GM12878 (cell line): ENCODE data around the gene SLIT1.

Source experiments
- ASH2L ChIP-seq: fragments of 300-600, 200-600 bp; sonication (generic); IDR thresholded peaks from 2 replicates; pipeline ENCODE4 v1.6.1; 2017; ENCODE audit warnings: low read depth, mild to moderate bottlenecking, borderline replicate concordance
- MEF2A ChIP-seq: IDR thresholded peaks from 2 replicates; pipeline ENCODE4 v1.6.1; 2011; ENCODE audit warnings: low read depth, mild to moderate bottlenecking, low read length, moderate library complexity; ENCODE audit not compliant: insufficient read depth
- POLR2A ChIP-seq: IDR thresholded peaks from 2 replicates; pipeline ENCODE4 v1.6.1; 2011; ENCODE audit warnings: low read depth, mild to moderate bottlenecking, low read length
- RFX5 ChIP-seq: IDR thresholded peaks from 2 replicates; pipeline ENCODE4 v1.6.1; 2011; ENCODE audit warnings: low read depth, low read length, improper control_type of control experiment
- TBL1XR1 ChIP-seq: IDR thresholded peaks from 2 replicates; pipeline ENCODE4 v1.6.1; 2012; ENCODE audit warnings: low read depth, low read length, improper control_type of control experiment
- YY1 ChIP-seq: IDR thresholded peaks from 2 replicates; pipeline ENCODE4 v1.6.1; 2011; ENCODE audit warnings: low read depth, mild to moderate bottlenecking, low read length
- TF ChIP-seq, protein P1 (sequence below), 3 experiments: IDR thresholded peaks in 2 of 3; conservative IDR thresholded peaks in 1 of 3; 2 replicates each; pipeline ENCODE4 v1.5.1; 2011; ENCODE audit warnings: low read depth in 3 of 3, low read length in 3 of 3, mild to moderate bottlenecking in 3 of 3, control low read depth in 2 of 3, moderate library complexity in 2 of 3, inconsistent platforms in 1 of 3, mixed read lengths in 1 of 3; ENCODE audit not compliant: control insufficient read depth in 2 of 3, insufficient read depth in 1 of 3; ENCODE audit errors: extremely low read depth in 1 of 3

DNA sequence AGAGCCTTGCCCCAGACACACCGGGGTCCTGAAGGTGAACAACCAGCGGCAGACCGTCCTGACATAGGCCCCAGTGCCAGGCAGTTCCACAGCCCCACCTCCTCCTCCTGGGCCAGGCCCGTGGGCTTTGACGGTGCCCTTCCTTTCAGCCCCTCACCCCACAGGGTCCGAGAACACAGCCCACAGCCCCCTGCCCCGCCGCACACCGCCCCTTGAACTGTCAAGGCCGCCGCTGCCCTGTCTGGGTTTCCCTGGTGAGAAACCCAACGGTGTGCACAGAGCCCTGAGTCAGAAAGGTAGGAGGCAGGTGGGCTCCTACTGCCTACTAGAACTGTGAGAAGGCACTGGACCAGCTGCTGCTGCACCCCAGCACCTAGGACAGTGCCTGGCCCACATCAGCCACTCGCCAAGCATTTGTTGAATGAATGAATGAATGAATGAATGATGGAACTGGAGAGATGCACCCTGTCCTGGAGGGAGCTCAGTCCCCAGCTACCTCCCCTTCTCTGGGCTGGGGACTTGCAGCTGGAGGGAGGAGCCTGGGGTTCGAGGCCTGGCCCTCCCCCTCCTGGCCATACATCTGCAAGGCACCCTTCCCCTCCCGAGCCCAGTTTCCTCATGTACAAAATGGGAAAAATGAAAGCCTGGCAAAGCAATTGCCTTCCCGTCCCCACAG, 117.9 kb downstream of the SLIT1 start:
- TF ChIP-seq, protein P1, sequence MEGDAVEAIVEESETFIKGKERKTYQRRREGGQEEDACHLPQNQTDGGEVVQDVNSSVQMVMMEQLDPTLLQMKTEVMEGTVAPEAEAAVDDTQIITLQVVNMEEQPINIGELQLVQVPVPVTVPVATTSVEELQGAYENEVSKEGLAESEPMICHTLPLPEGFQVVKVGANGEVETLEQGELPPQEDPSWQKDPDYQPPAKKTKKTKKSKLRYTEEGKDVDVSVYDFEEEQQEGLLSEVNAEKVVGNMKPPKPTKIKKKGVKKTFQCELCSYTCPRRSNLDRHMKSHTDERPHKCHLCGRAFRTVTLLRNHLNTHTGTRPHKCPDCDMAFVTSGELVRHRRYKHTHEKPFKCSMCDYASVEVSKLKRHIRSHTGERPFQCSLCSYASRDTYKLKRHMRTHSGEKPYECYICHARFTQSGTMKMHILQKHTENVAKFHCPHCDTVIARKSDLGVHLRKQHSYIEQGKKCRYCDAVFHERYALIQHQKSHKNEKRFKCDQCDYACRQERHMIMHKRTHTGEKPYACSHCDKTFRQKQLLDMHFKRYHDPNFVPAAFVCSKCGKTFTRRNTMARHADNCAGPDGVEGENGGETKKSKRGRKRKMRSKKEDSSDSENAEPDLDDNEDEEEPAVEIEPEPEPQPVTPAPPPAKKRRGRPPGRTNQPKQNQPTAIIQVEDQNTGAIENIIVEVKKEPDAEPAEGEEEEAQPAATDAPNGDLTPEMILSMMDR (IDR thresholded peaks at IDR 0.05 in 2 of 3, conservative IDR thresholded peaks at IDR 0.05 in 1 of 3; ENCODE audit: control insufficient read depth in 2 of 3, extremely low read depth in 1 of 3, insufficient read depth in 1 of 3, low read depth in 3 of 3, low read length in 3 of 3): peak in 1 of 3 experiments; percentile 6; a peak in 1 of 6 replicates
- TF ChIP-seq MEF2A (no peak), RFX5 (no peak), ASH2L (no peak), YY1 (no peak), TBL1XR1 (no peak), POLR2A (no peak)
